ENCODE data around the gene NLRP12.
"Not testable (repeated sequence)": the region's sequence is repeated elsewhere in the genome, so short reads cannot be mapped to it uniquely, and the experiment has no call there.

The NLRP12 gene

GRCh38 chr19:53773999-53774398 lies 50.1 kb downstream of the NLRP12 start:
- no peak for DNase-seq
- no peak for TF ChIP-seq GATA1 (IDR thresholded peaks at IDR 0.05; ENCODE audit: low read depth, low read length)
- no peak for TF ChIP-seq POLR2A (IDR thresholded peaks at IDR 0.05; ENCODE audit: low read length)

DNA sequence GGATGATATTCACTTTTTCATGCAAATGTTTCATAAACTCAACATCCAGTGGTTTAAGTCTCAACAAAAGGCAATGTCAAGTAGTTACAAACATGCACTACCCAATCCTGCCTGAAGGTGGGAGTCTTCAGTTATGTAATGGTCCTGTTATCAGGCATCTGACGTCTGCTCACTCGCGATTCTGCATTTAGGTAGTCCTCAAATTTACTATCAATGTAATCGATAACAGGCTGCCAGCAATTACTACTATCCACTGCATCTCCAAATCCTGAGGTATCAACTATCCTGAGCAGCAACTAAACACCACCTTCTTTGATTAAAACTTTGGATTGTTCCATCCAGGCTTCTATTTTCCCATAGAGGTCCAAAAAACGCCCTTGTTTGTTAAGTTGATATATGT lies 51.2 kb downstream of the NLRP12 start:
- TF ChIP-seq POLR2A (IDR thresholded peaks at IDR 0.05; ENCODE audit: low read length) (no peak), GATA1 (IDR thresholded peaks at IDR 0.05; ENCODE audit: low read depth, low read length) (no peak)
- DNase-seq: peak; percentile 49 to 66

- no peak for DNase-seq
- TF ChIP-seq POLR2A (IDR thresholded peaks at IDR 0.05; ENCODE audit: low read length) (no peak), GATA1 (IDR thresholded peaks at IDR 0.05; ENCODE audit: low read depth, low read length) (no peak)
These were observed 53.0 kb downstream of the NLRP12 start for GRCh38 chr19:53771144-53771543.

DNA sequence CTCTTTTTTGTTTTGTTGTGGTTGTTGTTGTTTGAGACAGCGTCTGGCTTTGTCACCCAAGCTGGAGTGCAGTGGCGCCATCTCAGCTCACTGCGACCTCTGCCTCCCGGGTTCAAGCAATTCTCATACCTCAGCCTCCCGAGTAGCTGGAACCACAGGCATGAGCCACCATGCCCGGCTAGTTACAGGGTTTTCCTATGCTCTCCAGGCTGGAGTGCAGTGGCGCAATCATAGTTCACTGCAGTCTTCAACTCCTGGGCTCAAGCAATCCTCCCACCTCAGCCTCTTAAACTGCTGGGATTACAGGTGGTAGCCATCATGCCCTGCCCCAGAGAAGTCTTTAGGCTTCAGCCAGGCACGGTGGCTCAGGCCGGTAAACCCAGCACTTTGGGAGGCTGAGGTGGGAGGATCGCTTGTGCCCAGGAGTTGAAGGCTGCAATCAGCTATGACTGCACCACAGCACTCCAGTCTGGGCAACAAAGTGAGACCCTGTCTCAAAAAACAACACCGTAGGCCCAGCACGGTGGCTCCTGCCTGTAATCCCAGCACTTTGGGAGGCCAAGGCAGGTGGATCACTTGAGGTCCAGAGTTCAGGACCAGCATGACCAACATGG lies 54.3 kb downstream of the NLRP12 start:
- not testable (repeated sequence) for DNase-seq

GRCh38 chr19:53768401-53768800 lies 55.7 kb downstream of the NLRP12 start:
- no peak for DNase-seq
- TF ChIP-seq POLR2A (IDR thresholded peaks at IDR 0.05; ENCODE audit: low read length): no peak
- no peak for TF ChIP-seq GATA1 (IDR thresholded peaks at IDR 0.05; ENCODE audit: low read depth, low read length)

GRCh38 chr19:53758991-53759390 lies 65.1 kb downstream of the NLRP12 start:
- DNase-seq: not testable (repeated sequence)

Measured in erythroblast (primary cell).